T-helper 17 cell (primary cell): Measurements from ENCODE around the gene SNAP23. TPM values are rescaled to one million over a fixed set of nuclear protein-coding genes. Genes with fewer than 3 reads are reported as not detected.
"Not testable (repeated sequence)": the region's sequence is repeated elsewhere in the genome, so short reads cannot be mapped to it uniquely, and the experiment has no call there.

Experiments
- ATAC-seq: fragments of 150-1000 bp; cut with Tn5 transposase; 2 replicates; pipeline ENCODE4 v1.10.0; 2021; ENCODE audit warnings: mild to moderate bottlenecking, moderate library complexity
- DNase-seq, 3 donors: peaks; one replicate each; pipeline versions ENCODE4 v3.0.0 to v3.0.0-alpha.2; 2020 to 2021
- H3K9me3 ChIP-seq: one replicate; pipeline ENCODE4 v1.7.0; 2013; ENCODE audit warnings: low read length, mild to moderate bottlenecking; ENCODE audit not compliant: control insufficient read depth, poor library complexity, severe bottlenecking
- H3K27ac Mint-ChIP-seq: one replicate; pipeline ENCODE4 v1.8.0; 2022; ENCODE audit warnings: mild to moderate bottlenecking, moderate library complexity, mixed read lengths
- H3K27me3 Mint-ChIP-seq: one replicate; pipeline ENCODE4 v1.8.0; 2022; ENCODE audit warnings: mixed read lengths
- H3K36me3 Mint-ChIP-seq: one replicate; pipeline ENCODE4 v1.8.0; 2022; ENCODE audit warnings: low read depth, mixed read lengths
- H3K4me1 Mint-ChIP-seq: one replicate; pipeline ENCODE4 v1.8.0; 2022; ENCODE audit warnings: mild to moderate bottlenecking, mixed read lengths
- H3K4me3 Mint-ChIP-seq: one replicate; pipeline ENCODE4 v1.8.0; 2022; ENCODE audit warnings: mild to moderate bottlenecking, moderate library complexity, mixed read lengths
- total RNA-seq, 4 donors: library from RNA in 2 of 4; stranded (reverse) in 2 of 4; gene quantifications; one replicate each; pipeline ENCODE4 v1.2.3 and lab custom pipeline; 2022 to 2026

SNAP23 gene
- total RNA-seq, 2 donors from 2014 or later: 52.6 to 80.7 TPM

GRCh38 chr15:42549741-42550392, 54.4 kb downstream of the SNAP23 start:
- peak overlapping the region; percentile 98 for H3K4me3 Mint-ChIP-seq
- no peaks in the 10 kb centered on the region for H3K27me3 Mint-ChIP-seq
- peak overlapping the region; percentile 99 for H3K27ac Mint-ChIP-seq
- ATAC-seq (no peak), DNase-seq (no peak)
- H3K4me1 Mint-ChIP-seq: peaks cover 42% of the 10 kb centered on the region
- H3K36me3 Mint-ChIP-seq: peaks cover 8% of the 10 kb centered on the region
- no peaks in the 10 kb centered on the region for H3K9me3 ChIP-seq

GRCh38 chr15:42553554-42553953, 58.1 kb downstream of the SNAP23 start:
- H3K9me3 ChIP-seq: no peaks in the 10 kb centered on the region
- H3K27me3 Mint-ChIP-seq: no peaks in the 10 kb centered on the region
- H3K36me3 Mint-ChIP-seq: peaks cover 5% of the 10 kb centered on the region
- DNase-seq (no peak), ATAC-seq (no peak)
- peak overlapping the region; percentile 41 for H3K4me3 Mint-ChIP-seq
- H3K27ac Mint-ChIP-seq: peak overlapping the region; percentile 54
- H3K4me1 Mint-ChIP-seq: peaks cover 19% of the 10 kb centered on the region

- H3K9me3 ChIP-seq, H3K27me3 Mint-ChIP-seq, H3K4me3 Mint-ChIP-seq, ATAC-seq, H3K27ac Mint-ChIP-seq, H3K36me3 Mint-ChIP-seq, DNase-seq: not testable (repeated sequence)
- peaks cover 11% of the 10 kb centered on the region for H3K4me1 Mint-ChIP-seq
Measured at GRCh38 chr15:42556550-42557207, 61.2 kb downstream of the SNAP23 start.

- no peaks in the 10 kb centered on the region for H3K9me3 ChIP-seq
- Mint-ChIP-seq H3K36me3 (no peaks in the 10 kb centered on the region), H3K4me1 (peaks cover 9% of the 10 kb centered on the region), H3K27ac (no peak overlapping the region), H3K4me3 (no peak overlapping the region), H3K27me3 (no peaks in the 10 kb centered on the region)
- no peak for ATAC-seq
- DNase-seq: no peak
Measured at GRCh38 chr15:42558739-42559138, 63.3 kb downstream of the SNAP23 start.

- no peaks in the 10 kb centered on the region for H3K9me3 ChIP-seq
- Mint-ChIP-seq H3K36me3 (peaks cover 3% of the 10 kb centered on the region), H3K4me3 (peak within 1 kb of the TSS; percentile 92), H3K27ac (peak within 1 kb of the TSS; percentile 68), H3K4me1 (peaks cover 11% of the 10 kb centered on the region), H3K27me3 (peaks cover 10% of the 10 kb centered on the region)
- ATAC-seq (peak; percentile 94), DNase-seq (peak; percentile 82 to 92 (median 90))
Measured at GRCh38 chr15:42575188-42576039, 80.0 kb downstream of the SNAP23 start, which contains the start of gene STARD9. Gene STARD9 (plus strand): TSS chr15:42575606. CDS start chr15:42575716, 110 bp downstream.

GRCh38 chr15:42576040-42576594, 80.7 kb downstream of the SNAP23 start:
- ATAC-seq: no peak
- H3K36me3 Mint-ChIP-seq: peaks cover 3% of the 10 kb centered on the region
- H3K4me1 Mint-ChIP-seq: peaks cover 17% of the 10 kb centered on the region
- H3K9me3 ChIP-seq: no peaks in the 10 kb centered on the region
- peak overlapping the region; percentile 92 for H3K4me3 Mint-ChIP-seq
- H3K27ac Mint-ChIP-seq: peak overlapping the region; percentile 37
- no peak for DNase-seq
- H3K27me3 Mint-ChIP-seq: peaks cover 10% of the 10 kb centered on the region

GRCh38 chr15:42576776-42577175, 81.3 kb downstream of the SNAP23 start:
- Mint-ChIP-seq H3K4me1 (peaks cover 22% of the 10 kb centered on the region), H3K4me3 (peak overlapping the region; percentile 92), H3K27ac (peak overlapping the region; percentile 37), H3K27me3 (peaks cover 10% of the 10 kb centered on the region), H3K36me3 (peaks cover 3% of the 10 kb centered on the region)
- H3K9me3 ChIP-seq: no peaks in the 10 kb centered on the region
- no peak for ATAC-seq
- DNase-seq: no peak

- Mint-ChIP-seq H3K27me3 (peaks cover 10% of the 10 kb centered on the region), H3K4me3 (no peak overlapping the region), H3K36me3 (peaks cover 3% of the 10 kb centered on the region), H3K27ac (no peak overlapping the region), H3K4me1 (peaks cover 24% of the 10 kb centered on the region)
- ATAC-seq (no peak), DNase-seq (no peak)
- no peaks in the 10 kb centered on the region for H3K9me3 ChIP-seq
Measured at GRCh38 chr15:42577514-42578031, 82.1 kb downstream of the SNAP23 start.

- no peak for DNase-seq
- H3K9me3 ChIP-seq: no peaks in the 10 kb centered on the region
- no peak for ATAC-seq
- Mint-ChIP-seq H3K4me3 (no peak overlapping the region), H3K27me3 (peaks cover 10% of the 10 kb centered on the region), H3K36me3 (peaks cover 3% of the 10 kb centered on the region), H3K27ac (no peak overlapping the region), H3K4me1 (peaks cover 22% of the 10 kb centered on the region)
Measured at GRCh38 chr15:42578984-42579537, 83.6 kb downstream of the SNAP23 start.

GRCh38 chr15:42581272-42581730, 85.9 kb downstream of the SNAP23 start:
- H3K4me1 Mint-ChIP-seq: peaks cover 19% of the 10 kb centered on the region

More at GRCh38 chr15:42581272-42581730, 85.9 kb downstream of the SNAP23 start:
- H3K4me3 Mint-ChIP-seq: peak overlapping the region; percentile 95
- peak; percentile 98 for ATAC-seq
- H3K27me3 Mint-ChIP-seq: peaks cover 10% of the 10 kb centered on the region
- H3K9me3 ChIP-seq: no peaks in the 10 kb centered on the region
- H3K27ac Mint-ChIP-seq: peak overlapping the region; percentile 91
- peak; percentile 62 to 66 (median 66) for DNase-seq
- H3K36me3 Mint-ChIP-seq: peaks cover 3% of the 10 kb centered on the region
